Fibroblast of skin of abdomen (primary cell): ENCODE data around the gene GLOD5.
A peak's percentile ranks its signal among the peaks of the same experiment; 100 is the strongest.
"Not testable (repeated sequence)": the region's sequence is repeated elsewhere in the genome, so short reads cannot be mapped to it uniquely, and the experiment has no call there.

Experiments used
- DNase-seq: peaks from one replicate; pipeline ENCODE4 v3.0.0-alpha.2; 2013

GLOD5 gene

DNA sequence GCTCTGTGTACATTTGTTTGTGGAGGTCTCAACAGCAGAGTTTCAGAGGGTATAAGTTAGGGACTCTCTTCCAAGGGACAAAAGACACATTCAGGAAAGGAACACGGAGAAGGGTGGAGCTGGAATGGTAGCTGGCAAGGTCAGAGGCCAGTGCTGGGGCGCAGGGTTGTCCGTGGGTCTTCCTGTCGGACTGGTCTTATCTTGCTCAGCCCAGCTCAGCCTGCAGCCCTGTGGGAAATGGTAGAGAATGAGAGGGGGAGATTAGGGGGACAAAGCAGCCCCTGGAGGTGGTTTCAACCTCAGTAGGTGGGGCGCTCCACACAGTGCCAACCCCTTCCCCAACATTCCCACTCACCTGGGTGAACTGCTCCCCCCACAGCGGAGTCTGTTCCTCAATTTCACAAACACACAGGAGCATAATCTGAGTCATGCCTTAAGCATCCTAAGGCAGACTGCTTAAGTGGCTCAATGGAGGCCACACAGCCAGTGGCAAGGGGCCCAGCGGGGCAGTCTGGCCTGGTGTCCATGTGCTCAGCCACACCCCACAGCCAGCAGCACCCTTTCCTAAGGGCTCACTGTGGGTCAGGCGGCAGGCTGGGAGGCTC, 33.5 kb downstream of the GLOD5 start:
- DNase-seq: peak; percentile 50

- no peak for DNase-seq
Observed at GRCh38 chrX:48798318-48798717, 36.8 kb downstream of the GLOD5 start.

GRCh38 chrX:48800574-48801279, 39.2 kb downstream of the GLOD5 start:
- no peak for DNase-seq

- DNase-seq: peak; percentile 99
Observed at GRCh38 chrX:48801280-48802088, 39.9 kb downstream of the GLOD5 start, which contains the start of gene HDAC6. TSS of gene HDAC6 (plus strand) at chrX:48802067. CDS start at chrX:48802693, 626 bp downstream.

DNA sequence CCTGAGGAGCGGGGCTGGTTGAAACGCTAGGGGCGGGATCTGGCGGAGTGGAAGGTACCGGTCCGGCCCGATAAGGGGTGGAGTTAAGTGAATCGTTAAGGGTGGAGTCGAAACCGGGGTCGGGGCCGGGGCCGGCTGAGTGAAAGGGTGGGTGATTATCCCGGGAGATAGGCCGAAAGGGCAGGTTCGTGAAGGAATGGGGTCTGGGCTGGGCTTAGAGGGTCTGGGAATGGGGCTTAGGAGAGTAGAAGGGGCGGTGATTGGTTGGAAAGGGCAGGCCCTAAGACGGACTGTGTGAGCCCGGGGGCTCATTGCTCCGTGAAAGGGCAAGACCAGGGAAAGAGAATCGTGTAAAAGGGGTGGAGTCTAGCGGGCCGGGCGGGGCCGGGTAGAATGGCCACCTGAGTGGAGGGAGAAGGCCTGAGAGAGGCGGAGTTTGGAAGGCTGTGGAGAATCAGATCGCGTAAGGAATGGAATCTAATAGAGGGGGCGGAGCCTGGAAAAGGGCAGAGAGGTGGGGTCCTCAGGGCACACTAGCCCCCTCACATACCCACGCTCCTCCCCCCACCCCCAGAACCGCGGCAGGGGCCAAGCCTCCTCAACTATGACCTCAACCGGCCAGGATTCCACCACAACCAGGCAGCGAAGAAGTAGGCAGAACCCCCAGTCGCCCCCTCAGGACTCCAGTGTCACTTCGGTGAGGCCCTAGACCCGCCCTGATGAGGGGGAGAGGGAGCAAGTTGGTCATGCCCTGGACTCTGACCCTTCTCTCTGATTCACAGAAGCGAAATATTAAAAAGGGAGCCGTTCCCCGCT, 40.8 kb downstream of the GLOD5 start:
- DNase-seq: peak; percentile 75

DNA sequence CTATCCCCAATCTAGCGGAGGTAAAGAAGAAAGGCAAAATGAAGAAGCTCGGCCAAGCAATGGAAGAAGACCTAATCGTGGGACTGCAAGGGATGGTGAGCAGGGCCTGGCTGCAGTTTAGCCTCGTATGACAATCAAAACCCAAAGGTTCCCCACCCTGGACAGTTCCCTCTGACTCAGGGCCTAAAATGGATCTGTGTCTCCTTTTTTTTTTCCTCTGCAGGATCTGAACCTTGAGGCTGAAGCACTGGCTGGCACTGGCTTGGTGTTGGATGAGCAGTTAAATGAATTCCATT, 41.3 kb downstream of the GLOD5 start:
- DNase-seq: no peak

- no peak for DNase-seq
Observed at GRCh38 chrX:48806081-48806480, 44.5 kb downstream of the GLOD5 start.

DNA sequence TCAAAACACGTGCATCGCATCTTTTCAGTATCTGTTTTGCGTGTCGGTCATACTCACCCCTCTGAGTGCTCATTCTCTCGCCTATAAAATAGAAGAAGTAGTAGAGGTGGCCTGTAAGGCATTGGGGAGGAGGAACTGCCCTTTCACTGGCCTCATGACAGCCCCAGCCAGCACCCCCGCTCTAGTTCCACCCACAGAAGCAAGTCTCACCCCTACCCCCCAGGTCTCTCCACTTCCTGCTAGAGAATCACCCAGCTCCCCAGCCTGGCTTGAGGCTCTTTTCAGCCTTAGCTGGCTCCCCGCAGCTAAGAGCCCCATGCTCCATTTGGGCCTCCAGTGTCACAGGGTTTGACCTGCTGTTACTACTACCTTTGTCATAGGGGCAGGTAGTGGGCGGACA, 52.1 kb downstream of the GLOD5 start:
- DNase-seq: no peak

- no peak for DNase-seq
Observed at GRCh38 chrX:48814722-48815121, 53.2 kb downstream of the GLOD5 start.

DNA sequence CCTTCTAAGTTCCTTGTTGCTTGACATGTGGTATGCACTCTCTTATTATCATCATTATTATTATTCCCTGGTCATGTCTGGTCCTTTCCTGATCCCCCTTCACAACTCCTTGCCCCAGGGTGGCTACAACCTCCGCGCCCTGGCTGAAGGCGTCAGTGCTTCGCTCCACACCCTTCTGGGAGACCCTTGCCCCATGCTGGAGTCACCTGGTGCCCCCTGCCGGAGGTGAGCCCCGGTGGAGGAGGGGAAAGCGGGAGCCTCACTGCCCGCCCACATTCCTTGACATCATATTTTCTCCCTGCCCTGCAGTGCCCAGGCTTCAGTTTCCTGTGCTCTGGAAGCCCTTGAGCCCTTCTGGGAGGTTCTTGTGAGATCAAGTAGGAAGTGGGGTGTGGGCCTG, 53.7 kb downstream of the GLOD5 start:
- DNase-seq: no peak

DNA sequence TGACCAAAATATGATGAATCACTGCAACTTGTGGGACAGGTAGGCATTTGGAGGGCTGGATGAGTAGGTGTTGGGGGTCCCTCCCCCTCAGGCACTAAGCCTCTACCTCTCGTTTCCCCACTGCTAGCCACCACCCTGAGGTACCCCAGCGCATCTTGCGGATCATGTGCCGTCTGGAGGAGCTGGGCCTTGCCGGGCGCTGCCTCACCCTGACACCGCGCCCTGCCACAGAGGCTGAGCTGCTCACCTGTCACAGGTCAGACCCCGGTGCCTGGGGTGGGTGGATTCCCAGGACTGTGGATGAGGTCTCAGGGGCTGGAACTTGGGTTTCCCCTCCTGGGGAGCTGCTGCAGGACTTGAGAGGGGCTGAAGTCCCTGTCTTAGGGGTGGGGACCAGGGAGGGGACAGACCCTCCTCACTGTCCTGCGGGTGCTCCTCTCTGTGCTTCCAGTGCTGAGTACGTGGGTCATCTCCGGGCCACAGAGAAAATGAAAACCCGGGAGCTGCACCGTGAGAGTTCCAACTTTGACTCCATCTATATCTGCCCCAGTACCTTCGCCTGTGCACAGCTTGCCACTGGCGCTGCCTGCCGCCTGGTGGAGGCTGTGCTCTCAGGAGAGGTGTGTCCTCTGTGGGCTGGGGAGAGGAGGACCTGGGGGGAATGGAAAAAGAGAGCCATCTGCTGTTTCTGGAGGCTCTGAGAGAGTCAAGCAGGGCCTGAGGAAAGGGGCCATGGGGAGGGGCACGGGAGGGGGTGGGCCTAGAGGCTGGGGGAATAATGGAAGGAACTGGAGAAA, 54.7 kb downstream of the GLOD5 start:
- DNase-seq: no peak

DNA sequence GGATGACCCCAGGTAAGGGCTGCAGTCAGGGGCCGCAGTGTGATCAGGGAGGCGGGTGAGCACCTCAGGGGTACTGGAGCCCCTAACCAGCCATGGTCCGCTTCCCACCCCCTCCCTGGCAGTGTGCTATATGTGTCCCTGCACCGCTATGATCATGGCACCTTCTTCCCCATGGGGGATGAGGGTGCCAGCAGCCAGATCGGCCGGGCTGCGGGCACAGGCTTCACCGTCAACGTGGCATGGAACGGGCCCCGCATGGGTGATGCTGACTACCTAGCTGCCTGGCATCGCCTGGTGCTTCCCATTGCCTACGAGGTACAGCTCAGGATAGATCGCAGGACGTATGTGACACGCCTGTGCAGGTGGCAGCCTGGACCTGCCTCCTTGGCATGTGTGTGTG, 56.6 kb downstream of the GLOD5 start:
- DNase-seq: no peak

DNA sequence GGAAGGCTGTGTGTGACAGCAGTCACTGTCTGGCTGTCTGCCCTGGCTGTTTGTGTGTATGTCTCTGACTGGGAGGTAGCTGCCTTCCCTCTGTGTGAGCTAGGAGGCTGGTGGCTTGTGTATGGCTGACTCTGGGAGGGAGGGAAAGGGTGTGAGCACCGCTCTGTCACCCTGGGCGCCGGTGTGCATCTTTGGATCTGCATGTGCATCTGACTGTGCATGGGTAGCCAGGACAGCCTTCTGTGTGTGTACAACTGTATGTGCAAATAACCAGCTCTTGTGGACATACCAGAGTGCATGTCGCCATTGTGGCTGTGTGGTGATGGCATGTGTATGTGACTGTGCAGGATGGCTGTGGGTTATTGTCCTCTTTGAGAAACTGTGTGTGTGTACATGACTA, 57.3 kb downstream of the GLOD5 start:
- no peak for DNase-seq

DNA sequence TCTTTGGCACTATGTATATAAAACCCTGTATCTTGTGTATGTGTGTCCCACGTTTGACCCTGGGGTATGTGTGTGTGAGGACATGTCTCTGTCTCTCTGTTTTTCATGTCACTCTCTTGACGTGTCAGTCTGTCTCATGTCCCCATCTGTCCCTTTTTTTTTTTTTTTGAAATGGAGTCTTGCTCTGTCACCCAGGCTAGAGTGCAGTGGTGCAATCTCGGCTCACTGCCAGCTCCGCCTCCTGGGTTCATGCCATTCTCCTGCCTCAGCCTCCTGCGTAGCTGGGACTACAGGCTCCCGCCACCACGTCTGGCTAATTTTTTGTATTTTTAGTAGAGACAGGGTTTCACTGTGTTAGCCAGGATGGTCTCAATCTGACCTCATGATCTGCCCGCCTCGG, 57.8 kb downstream of the GLOD5 start:
- DNase-seq: not testable (repeated sequence)

GRCh38 chrX:48823053-48823452, 61.5 kb downstream of the GLOD5 start:
- no peak for DNase-seq
